HEK293 (cell line): ENCODE data around the gene IGFLR1.

Source experiments
- GLIS2 ChIP-seq: fragments of 450-650 bp; formaldehyde crosslinking; IDR thresholded peaks from 2 replicates; pipeline ENCODE4 v1.5.1; 2016; ENCODE audit warnings: missing biosample characterization, missing genetic modification characterization
- KLF10 ChIP-seq: fragments of 450-650 bp; IDR thresholded peaks from 2 replicates; pipeline ENCODE4 v1.5.1; 2018; ENCODE audit warnings: missing biosample characterization, mild to moderate bottlenecking, missing genetic modification characterization
- SP3 ChIP-seq: fragments of 450-650 bp; formaldehyde crosslinking; IDR thresholded peaks from 2 replicates; pipeline ENCODE4 v1.5.1; 2016; ENCODE audit warnings: missing biosample characterization, missing genetic modification characterization
- ZBTB21 ChIP-seq: fragments of 450-650 bp; formaldehyde crosslinking; IDR thresholded peaks from 2 replicates; pipeline ENCODE4 v1.5.1; 2017; ENCODE audit warnings: missing biosample characterization, missing genetic modification characterization
- ZNF221 ChIP-seq: fragments of 450-650 bp; formaldehyde crosslinking; IDR thresholded peaks from 2 replicates; pipeline ENCODE4 v1.5.1; 2017; ENCODE audit warnings: missing biosample characterization, missing genetic modification characterization, borderline replicate concordance
- ZNF266 ChIP-seq: fragments of 450-650 bp; formaldehyde crosslinking; IDR thresholded peaks from 2 replicates; pipeline ENCODE4 v1.5.1; 2016; ENCODE audit warnings: missing biosample characterization, missing genetic modification characterization, low read depth
- ZNF311 ChIP-seq: fragments of 450-650 bp; formaldehyde crosslinking; IDR thresholded peaks from 2 replicates; pipeline ENCODE4 v1.5.1; 2017; ENCODE audit warnings: missing biosample characterization, missing genetic modification characterization, borderline replicate concordance
- ZNF354C ChIP-seq: fragments of 450-650 bp; formaldehyde crosslinking; IDR thresholded peaks from 2 replicates; pipeline ENCODE4 v1.5.1; 2016; ENCODE audit warnings: missing biosample characterization, missing genetic modification characterization, low read depth, borderline replicate concordance
- ZNF404 ChIP-seq: fragments of 450-650 bp; formaldehyde crosslinking; IDR thresholded peaks from 2 replicates; pipeline ENCODE4 v1.5.1; 2017; ENCODE audit warnings: missing biosample characterization, missing genetic modification characterization
- ZNF423 ChIP-seq: fragments of 450-650 bp; formaldehyde crosslinking; IDR thresholded peaks from 2 replicates; pipeline ENCODE4 v1.5.1; 2016; ENCODE audit warnings: missing biosample characterization, missing genetic modification characterization
- ZNF521 ChIP-seq: fragments of 450-650 bp; formaldehyde crosslinking; IDR thresholded peaks from 2 replicates; pipeline ENCODE4 v1.5.1; 2017; ENCODE audit warnings: missing biosample characterization, mild to moderate bottlenecking, missing genetic modification characterization
- ZNF660 ChIP-seq: fragments of 450-650 bp; IDR thresholded peaks from 2 replicates; pipeline ENCODE4 v1.5.1; 2018; ENCODE audit warnings: missing biosample characterization, mild to moderate bottlenecking, missing genetic modification characterization
- ZNF707 ChIP-seq: fragments of 450-650 bp; formaldehyde crosslinking; IDR thresholded peaks from 2 replicates; pipeline ENCODE4 v1.5.1; 2016; ENCODE audit warnings: missing biosample characterization, missing genetic modification characterization
- TF ChIP-seq, protein P1 (sequence below): fragments of 450-650 bp; formaldehyde crosslinking; IDR thresholded peaks from 2 replicates; pipeline ENCODE4 v1.5.1; 2016; ENCODE audit warnings: missing biosample characterization, missing genetic modification characterization, borderline replicate concordance
- TF ChIP-seq, protein P2 (sequence below): fragments of 450-650 bp; formaldehyde crosslinking; IDR thresholded peaks from 2 replicates; pipeline ENCODE4 v1.5.1; 2016; ENCODE audit warnings: missing biosample characterization, missing genetic modification characterization, borderline replicate concordance
- TF ChIP-seq, protein P3 (sequence below): fragments of 450-650 bp; formaldehyde crosslinking; conservative IDR thresholded peaks from 2 replicates; pipeline ENCODE4 v1.5.1; 2016; ENCODE audit warnings: low read depth, missing biosample characterization, missing genetic modification characterization
- TF ChIP-seq, protein P4 (sequence below): fragments of 450-650 bp; formaldehyde crosslinking; IDR thresholded peaks from 2 replicates; pipeline ENCODE4 v1.5.1; 2016; ENCODE audit warnings: missing biosample characterization, missing genetic modification characterization
- TF ChIP-seq, protein P5 (sequence below): sonication (generic); formaldehyde crosslinking; IDR thresholded peaks from 2 replicates; pipeline ENCODE4 v1.8.1; 2022; ENCODE audit warnings: mild to moderate bottlenecking, moderate library complexity, missing genetic modification reagents
- TF ChIP-seq, protein P6 (sequence below): fragments of 450-650 bp; formaldehyde crosslinking; IDR thresholded peaks from 2 replicates; pipeline ENCODE4 v1.5.1; 2016; ENCODE audit warnings: missing biosample characterization, missing genetic modification characterization, borderline replicate concordance

The IGFLR1 gene

DNA sequence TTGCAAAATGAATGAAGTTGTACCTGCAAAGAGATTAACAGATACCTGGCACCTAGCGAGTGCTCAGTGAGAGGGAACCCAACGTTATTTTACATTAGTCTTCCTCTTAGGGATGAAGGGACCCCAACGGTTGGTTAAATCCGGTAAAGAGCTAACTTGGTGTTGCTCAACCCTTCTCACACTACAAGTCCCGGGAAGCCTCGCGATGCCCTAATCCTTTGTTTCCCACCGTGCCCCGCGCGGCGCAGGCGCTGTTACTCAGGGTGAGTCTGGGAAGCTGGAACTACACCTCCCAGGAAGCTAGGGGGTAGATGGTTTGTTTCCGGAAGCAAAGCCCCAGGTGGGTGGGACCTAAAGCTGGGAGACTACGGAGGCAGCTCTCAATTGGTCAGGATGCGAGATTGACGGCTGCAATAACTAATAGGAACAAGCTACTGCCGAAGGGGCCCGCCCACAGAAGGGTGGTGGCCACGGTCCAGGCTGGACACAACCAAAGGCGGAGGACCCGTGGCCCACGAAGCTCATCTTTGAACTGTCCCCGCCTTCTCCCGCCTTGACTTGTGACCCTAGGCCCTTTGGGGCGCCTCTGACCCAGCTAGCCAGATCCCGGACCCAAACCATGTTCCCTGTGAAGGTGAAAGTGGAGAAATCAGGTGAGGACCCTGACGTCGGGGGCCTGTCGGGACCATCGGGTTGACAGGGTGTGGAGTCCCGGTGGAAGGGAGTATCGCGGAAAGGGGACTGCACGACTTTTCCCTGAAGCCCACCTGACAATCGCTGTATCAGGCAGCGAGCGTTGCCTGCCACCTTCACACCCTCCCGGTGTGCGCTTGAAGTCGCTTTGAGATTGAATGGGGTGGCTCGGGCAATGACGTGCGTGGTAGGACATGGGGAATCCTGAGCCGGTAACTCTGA is 6.1 kb upstream of the IGFLR1 start, which contains the start of gene LIN37 (continued):
- peak; percentile 63 for TF ChIP-seq GLIS2
- TF ChIP-seq ZNF266 (tag by site-specific recombination), result no peak
- peak; percentile 100 for TF ChIP-seq SP3
- no peak for TF ChIP-seq ZNF311
- no peak for TF ChIP-seq ZNF521 (tag by site-specific recombination)
- TF ChIP-seq ZNF354C (tag by site-specific recombination), result no peak
- peak; percentile 55 for TF ChIP-seq KLF10 (tag by site-specific recombination)
- TF ChIP-seq, protein P1, sequence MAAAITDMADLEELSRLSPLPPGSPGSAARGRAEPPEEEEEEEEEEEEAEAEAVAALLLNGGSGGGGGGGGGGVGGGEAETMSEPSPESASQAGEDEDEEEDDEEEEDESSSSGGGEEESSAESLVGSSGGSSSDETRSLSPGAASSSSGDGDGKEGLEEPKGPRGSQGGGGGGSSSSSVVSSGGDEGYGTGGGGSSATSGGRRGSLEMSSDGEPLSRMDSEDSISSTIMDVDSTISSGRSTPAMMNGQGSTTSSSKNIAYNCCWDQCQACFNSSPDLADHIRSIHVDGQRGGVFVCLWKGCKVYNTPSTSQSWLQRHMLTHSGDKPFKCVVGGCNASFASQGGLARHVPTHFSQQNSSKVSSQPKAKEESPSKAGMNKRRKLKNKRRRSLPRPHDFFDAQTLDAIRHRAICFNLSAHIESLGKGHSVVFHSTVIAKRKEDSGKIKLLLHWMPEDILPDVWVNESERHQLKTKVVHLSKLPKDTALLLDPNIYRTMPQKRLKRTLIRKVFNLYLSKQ (tag by site-specific recombination), result no peak
- TF ChIP-seq, protein P2, sequence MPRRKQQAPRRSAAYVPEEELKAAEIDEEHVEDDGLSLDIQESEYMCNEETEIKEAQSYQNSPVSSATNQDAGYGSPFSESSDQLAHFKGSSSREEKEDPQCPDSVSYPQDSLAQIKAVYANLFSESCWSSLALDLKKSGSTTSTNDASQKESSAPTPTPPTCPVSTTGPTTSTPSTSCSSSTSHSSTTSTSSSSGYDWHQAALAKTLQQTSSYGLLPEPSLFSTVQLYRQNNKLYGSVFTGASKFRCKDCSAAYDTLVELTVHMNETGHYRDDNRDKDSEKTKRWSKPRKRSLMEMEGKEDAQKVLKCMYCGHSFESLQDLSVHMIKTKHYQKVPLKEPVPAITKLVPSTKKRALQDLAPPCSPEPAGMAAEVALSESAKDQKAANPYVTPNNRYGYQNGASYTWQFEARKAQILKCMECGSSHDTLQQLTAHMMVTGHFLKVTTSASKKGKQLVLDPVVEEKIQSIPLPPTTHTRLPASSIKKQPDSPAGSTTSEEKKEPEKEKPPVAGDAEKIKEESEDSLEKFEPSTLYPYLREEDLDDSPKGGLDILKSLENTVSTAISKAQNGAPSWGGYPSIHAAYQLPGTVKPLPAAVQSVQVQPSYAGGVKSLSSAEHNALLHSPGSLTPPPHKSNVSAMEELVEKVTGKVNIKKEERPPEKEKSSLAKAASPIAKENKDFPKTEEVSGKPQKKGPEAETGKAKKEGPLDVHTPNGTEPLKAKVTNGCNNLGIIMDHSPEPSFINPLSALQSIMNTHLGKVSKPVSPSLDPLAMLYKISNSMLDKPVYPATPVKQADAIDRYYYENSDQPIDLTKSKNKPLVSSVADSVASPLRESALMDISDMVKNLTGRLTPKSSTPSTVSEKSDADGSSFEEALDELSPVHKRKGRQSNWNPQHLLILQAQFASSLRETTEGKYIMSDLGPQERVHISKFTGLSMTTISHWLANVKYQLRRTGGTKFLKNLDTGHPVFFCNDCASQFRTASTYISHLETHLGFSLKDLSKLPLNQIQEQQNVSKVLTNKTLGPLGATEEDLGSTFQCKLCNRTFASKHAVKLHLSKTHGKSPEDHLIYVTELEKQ (tag by site-specific recombination), result no peak
- TF ChIP-seq, protein P3, sequence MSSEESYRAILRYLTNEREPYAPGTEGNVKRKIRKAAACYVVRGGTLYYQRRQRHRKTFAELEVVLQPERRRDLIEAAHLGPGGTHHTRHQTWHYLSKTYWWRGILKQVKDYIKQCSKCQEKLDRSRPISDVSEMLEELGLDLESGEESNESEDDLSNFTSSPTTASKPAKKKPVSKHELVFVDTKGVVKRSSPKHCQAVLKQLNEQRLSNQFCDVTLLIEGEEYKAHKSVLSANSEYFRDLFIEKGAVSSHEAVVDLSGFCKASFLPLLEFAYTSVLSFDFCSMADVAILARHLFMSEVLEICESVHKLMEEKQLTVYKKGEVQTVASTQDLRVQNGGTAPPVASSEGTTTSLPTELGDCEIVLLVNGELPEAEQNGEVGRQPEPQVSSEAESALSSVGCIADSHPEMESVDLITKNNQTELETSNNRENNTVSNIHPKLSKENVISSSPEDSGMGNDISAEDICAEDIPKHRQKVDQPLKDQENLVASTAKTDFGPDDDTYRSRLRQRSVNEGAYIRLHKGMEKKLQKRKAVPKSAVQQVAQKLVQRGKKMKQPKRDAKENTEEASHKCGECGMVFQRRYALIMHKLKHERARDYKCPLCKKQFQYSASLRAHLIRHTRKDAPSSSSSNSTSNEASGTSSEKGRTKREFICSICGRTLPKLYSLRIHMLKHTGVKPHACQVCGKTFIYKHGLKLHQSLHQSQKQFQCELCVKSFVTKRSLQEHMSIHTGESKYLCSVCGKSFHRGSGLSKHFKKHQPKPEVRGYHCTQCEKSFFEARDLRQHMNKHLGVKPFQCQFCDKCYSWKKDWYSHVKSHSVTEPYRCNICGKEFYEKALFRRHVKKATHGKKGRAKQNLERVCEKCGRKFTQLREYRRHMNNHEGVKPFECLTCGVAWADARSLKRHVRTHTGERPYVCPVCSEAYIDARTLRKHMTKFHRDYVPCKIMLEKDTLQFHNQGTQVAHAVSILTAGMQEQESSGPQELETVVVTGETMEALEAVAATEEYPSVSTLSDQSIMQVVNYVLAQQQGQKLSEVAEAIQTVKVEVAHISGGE (tag by site-specific recombination), result peak; percentile 64
- TF ChIP-seq ZBTB21 (tag by site-specific recombination), result no peak
- TF ChIP-seq, protein P4, sequence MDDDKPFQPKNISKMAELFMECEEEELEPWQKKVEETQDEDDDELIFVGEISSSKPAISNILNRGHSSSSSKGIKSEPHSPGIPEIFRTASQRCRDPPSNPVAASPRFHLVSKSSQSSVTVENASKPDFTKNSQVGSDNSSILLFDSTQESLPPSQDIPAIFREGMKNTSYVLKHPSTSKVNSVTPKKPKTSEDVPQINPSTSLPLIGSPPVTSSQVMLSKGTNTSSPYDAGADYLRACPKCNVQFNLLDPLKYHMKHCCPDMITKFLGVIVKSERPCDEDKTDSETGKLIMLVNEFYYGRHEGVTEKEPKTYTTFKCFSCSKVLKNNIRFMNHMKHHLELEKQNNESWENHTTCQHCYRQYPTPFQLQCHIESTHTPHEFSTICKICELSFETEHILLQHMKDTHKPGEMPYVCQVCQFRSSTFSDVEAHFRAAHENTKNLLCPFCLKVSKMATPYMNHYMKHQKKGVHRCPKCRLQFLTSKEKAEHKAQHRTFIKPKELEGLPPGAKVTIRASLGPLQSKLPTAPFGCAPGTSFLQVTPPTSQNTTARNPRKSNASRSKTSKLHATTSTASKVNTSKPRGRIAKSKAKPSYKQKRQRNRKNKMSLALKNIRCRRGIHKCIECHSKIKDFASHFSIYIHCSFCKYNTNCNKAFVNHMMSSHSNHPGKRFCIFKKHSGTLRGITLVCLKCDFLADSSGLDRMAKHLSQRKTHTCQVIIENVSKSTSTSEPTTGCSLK (tag by site-specific recombination), result no peak
- TF ChIP-seq, protein P5, sequence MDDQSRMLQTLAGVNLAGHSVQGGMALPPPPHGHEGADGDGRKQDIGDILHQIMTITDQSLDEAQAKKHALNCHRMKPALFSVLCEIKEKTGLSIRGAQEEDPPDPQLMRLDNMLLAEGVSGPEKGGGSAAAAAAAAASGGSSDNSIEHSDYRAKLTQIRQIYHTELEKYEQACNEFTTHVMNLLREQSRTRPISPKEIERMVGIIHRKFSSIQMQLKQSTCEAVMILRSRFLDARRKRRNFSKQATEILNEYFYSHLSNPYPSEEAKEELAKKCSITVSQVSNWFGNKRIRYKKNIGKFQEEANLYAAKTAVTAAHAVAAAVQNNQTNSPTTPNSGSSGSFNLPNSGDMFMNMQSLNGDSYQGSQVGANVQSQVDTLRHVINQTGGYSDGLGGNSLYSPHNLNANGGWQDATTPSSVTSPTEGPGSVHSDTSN (CRISPR knock-in tag), result peak; percentile 91
- no peak for TF ChIP-seq ZNF707 (tag by site-specific recombination)
- no peak for TF ChIP-seq ZNF404
- TF ChIP-seq, protein P6, sequence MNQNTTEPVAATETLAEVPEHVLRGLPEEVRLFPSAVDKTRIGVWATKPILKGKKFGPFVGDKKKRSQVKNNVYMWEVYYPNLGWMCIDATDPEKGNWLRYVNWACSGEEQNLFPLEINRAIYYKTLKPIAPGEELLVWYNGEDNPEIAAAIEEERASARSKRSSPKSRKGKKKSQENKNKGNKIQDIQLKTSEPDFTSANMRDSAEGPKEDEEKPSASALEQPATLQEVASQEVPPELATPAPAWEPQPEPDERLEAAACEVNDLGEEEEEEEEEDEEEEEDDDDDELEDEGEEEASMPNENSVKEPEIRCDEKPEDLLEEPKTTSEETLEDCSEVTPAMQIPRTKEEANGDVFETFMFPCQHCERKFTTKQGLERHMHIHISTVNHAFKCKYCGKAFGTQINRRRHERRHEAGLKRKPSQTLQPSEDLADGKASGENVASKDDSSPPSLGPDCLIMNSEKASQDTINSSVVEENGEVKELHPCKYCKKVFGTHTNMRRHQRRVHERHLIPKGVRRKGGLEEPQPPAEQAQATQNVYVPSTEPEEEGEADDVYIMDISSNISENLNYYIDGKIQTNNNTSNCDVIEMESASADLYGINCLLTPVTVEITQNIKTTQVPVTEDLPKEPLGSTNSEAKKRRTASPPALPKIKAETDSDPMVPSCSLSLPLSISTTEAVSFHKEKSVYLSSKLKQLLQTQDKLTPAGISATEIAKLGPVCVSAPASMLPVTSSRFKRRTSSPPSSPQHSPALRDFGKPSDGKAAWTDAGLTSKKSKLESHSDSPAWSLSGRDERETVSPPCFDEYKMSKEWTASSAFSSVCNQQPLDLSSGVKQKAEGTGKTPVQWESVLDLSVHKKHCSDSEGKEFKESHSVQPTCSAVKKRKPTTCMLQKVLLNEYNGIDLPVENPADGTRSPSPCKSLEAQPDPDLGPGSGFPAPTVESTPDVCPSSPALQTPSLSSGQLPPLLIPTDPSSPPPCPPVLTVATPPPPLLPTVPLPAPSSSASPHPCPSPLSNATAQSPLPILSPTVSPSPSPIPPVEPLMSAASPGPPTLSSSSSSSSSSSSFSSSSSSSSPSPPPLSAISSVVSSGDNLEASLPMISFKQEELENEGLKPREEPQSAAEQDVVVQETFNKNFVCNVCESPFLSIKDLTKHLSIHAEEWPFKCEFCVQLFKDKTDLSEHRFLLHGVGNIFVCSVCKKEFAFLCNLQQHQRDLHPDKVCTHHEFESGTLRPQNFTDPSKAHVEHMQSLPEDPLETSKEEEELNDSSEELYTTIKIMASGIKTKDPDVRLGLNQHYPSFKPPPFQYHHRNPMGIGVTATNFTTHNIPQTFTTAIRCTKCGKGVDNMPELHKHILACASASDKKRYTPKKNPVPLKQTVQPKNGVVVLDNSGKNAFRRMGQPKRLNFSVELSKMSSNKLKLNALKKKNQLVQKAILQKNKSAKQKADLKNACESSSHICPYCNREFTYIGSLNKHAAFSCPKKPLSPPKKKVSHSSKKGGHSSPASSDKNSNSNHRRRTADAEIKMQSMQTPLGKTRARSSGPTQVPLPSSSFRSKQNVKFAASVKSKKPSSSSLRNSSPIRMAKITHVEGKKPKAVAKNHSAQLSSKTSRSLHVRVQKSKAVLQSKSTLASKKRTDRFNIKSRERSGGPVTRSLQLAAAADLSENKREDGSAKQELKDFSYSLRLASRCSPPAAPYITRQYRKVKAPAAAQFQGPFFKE (tag by site-specific recombination), result no peak
- 0 out of 2 replicates have a peak, but pooled peaks have one; percentile 16 for TF ChIP-seq ZNF221
- TF ChIP-seq ZNF423 (tag by site-specific recombination), result no peak
- 0 out of 2 replicates have a peak, but pooled peaks have one; percentile 72 for TF ChIP-seq ZNF660 (tag by site-specific recombination)
